Vagina (tissue), 2 donors: ENCODE measurements around the gene PLEKHG7.

ENCODE experiments used
- CTCF ChIP-seq, 3 experiments: fragments of 450-650 bp in 2 of 3; fragments of 200-600 bp in 1 of 3; sonication (generic) in 1 of 3; IDR thresholded peaks; one replicate each; pipeline ENCODE4 v1.5.1; 2017 to 2019; ENCODE audit warnings: antibody characterized with exemption in 3 of 3, mild to moderate bottlenecking in 2 of 3, moderate library complexity in 2 of 3
- POLR2AphosphoS5 ChIP-seq, 2 donors: sonication (generic); formaldehyde crosslinking; IDR thresholded peaks; one replicate each; pipeline ENCODE4 v1.9.0; 2017; ENCODE audit warnings: antibody characterized with exemption in 2 of 2, mild to moderate bottlenecking in 2 of 2, low read depth in 1 of 2; ENCODE audit not compliant: insufficient read depth in 1 of 2

- TF ChIP-seq CTCF (IDR thresholded peaks at IDR 0.05) (no peak), POLR2AphosphoS5 (IDR thresholded peaks at IDR 0.05; ENCODE audit: insufficient read depth in 1 of 2, low read depth in 1 of 2) (no peak)
Observed at GRCh38 chr12:92732216-92732615, 29.4 kb downstream of the PLEKHG7 start.
